Glutamatergic neuron (in vitro differentiated cells): ENCODE data around the gene PFKFB2. TPM values are rescaled to one million over a fixed set of nuclear protein-coding genes. Genes with fewer than 3 reads are reported as not detected.

Source experiments
- DNase-seq: peaks from one replicate; pipeline ENCODE4 v3.0.0; 2022
- H3K27ac Mint-ChIP-seq: one replicate; pipeline ENCODE4 v1.8.0; 2020; ENCODE audit warnings: mild to moderate bottlenecking, mixed read lengths, inconsistent platforms; ENCODE audit not compliant: unreplicated experiment
- H3K27me3 Mint-ChIP-seq: one replicate; pipeline ENCODE4 v1.8.0; 2020; ENCODE audit warnings: mild to moderate bottlenecking, moderate library complexity, mixed read lengths, inconsistent platforms; ENCODE audit not compliant: unreplicated experiment
- H3K36me3 Mint-ChIP-seq: one replicate; pipeline ENCODE4 v1.8.0; 2020; ENCODE audit warnings: mild to moderate bottlenecking, mixed read lengths, inconsistent platforms; ENCODE audit not compliant: unreplicated experiment
- H3K4me1 Mint-ChIP-seq: one replicate; pipeline ENCODE4 v1.8.0; 2020; ENCODE audit warnings: mild to moderate bottlenecking, low read depth, mixed read lengths, inconsistent platforms; ENCODE audit not compliant: unreplicated experiment
- H3K4me3 Mint-ChIP-seq: one replicate; pipeline ENCODE4 v1.8.0; 2020; ENCODE audit warnings: mild to moderate bottlenecking, mixed read lengths, inconsistent platforms; ENCODE audit not compliant: unreplicated experiment
- H3K9me3 Mint-ChIP-seq: one replicate; pipeline ENCODE4 v1.8.0; 2020; ENCODE audit warnings: mild to moderate bottlenecking, moderate library complexity, mixed read lengths, inconsistent platforms; ENCODE audit not compliant: unreplicated experiment
- CTCF ChIP-seq: fragments of 200-600 bp; sonication (generic); IDR thresholded peaks from one replicate; pipeline ENCODE4 v1.5.0; 2021; ENCODE audit not compliant: partially characterized antibody, unreplicated experiment
- total RNA-seq: library from RNA; stranded (reverse); fragmentation: NEBNext Ultra II Directional; extraction: Animal tissue kit (Norgen Biotek cat#: 25700); gene quantifications from one replicate; pipeline ENCODE4 v1.2.1, GENCODE V29; 2021; ENCODE audit not compliant: unreplicated experiment

PFKFB2 gene
- total RNA-seq, 1 donor from 2014 or later = 3.6 TPM

GRCh38 chr1:207081806-207082205 lies 28.7 kb downstream of the PFKFB2 start:
- TF ChIP-seq CTCF = no peak

DNA sequence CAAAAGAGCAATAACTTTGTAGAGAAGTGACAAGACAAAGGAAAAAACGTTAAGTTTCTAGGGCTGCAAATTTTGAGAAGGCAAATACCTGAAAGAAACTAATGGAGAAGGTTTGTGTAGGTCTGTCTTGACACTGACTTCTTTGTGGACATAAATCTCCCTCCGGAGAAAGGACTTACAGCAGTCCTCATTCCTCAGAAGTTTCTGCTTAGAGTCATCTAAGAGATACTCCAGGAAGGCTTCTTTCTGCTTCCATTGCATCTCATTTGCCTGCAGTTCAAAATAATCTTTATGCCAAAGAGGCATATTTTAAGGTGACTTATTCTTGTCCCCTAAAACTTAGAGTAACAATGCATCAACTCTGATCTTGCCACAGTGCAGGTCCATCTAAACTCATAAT lies 31.2 kb downstream of the PFKFB2 start:
- H3K4me3 Mint-ChIP-seq = no peak overlapping the region
- no peak overlapping the region for H3K27ac Mint-ChIP-seq
- peaks cover 3% of the 10 kb centered on the region for H3K27me3 Mint-ChIP-seq
- no peak for DNase-seq
- H3K36me3 Mint-ChIP-seq = no peaks in the 10 kb centered on the region
- H3K9me3 Mint-ChIP-seq = no peaks in the 10 kb centered on the region
- TF ChIP-seq CTCF = no peak
- H3K4me1 Mint-ChIP-seq = no peaks in the 10 kb centered on the region

More at GRCh38 chr1:207081806-207082205, 28.7 kb downstream of the PFKFB2 start:
- H3K27me3 Mint-ChIP-seq = peaks cover 3% of the 10 kb centered on the region
- H3K4me3 Mint-ChIP-seq = no peak overlapping the region
- no peak overlapping the region for H3K27ac Mint-ChIP-seq
- no peaks in the 10 kb centered on the region for H3K9me3 Mint-ChIP-seq
- no peak for DNase-seq
- H3K36me3 Mint-ChIP-seq = no peaks in the 10 kb centered on the region
- no peaks in the 10 kb centered on the region for H3K4me1 Mint-ChIP-seq

- peak; percentile 73 for TF ChIP-seq CTCF
- no peaks in the 10 kb centered on the region for H3K9me3 Mint-ChIP-seq
- H3K4me3 Mint-ChIP-seq = no peak overlapping the region
- H3K4me1 Mint-ChIP-seq = no peaks in the 10 kb centered on the region
- peak; percentile 30 for DNase-seq
- no peak overlapping the region for H3K27ac Mint-ChIP-seq
- H3K27me3 Mint-ChIP-seq = peaks cover 3% of the 10 kb centered on the region
- H3K36me3 Mint-ChIP-seq = no peaks in the 10 kb centered on the region
These were observed 31.7 kb downstream of the PFKFB2 start for GRCh38 chr1:207084701-207085180.

- H3K27ac Mint-ChIP-seq = no peak overlapping the region
- no peak for DNase-seq
- no peaks in the 10 kb centered on the region for H3K4me1 Mint-ChIP-seq
- TF ChIP-seq CTCF = no peak
- no peaks in the 10 kb centered on the region for H3K9me3 Mint-ChIP-seq
- H3K27me3 Mint-ChIP-seq = peaks cover 3% of the 10 kb centered on the region
- H3K36me3 Mint-ChIP-seq = no peaks in the 10 kb centered on the region
- H3K4me3 Mint-ChIP-seq = no peak overlapping the region
These were observed 32.8 kb downstream of the PFKFB2 start for GRCh38 chr1:207085887-207086286.

DNA sequence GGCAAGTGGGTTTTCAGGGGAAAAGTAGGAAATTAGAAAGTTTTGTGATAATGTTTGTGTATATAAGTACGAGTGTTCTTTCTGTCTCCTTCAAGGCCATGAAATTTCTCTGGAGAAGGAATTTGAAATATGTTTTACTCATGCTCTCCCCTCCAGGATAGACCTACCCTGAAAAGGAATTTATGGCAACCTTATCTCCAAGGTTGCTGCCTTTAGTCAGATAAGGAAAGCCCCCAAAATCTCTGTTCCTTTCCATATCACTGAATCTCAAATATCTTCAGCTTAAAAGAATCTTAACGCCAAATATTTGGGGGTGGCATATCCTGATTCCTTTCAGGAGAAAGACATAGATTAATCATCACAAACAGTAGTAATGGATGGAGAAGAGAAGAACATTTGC lies 35.1 kb downstream of the PFKFB2 start:
- H3K9me3 Mint-ChIP-seq = no peaks in the 10 kb centered on the region
- peaks cover 3% of the 10 kb centered on the region for H3K27me3 Mint-ChIP-seq
- no peak overlapping the region for H3K4me3 Mint-ChIP-seq
- H3K36me3 Mint-ChIP-seq = no peaks in the 10 kb centered on the region
- H3K27ac Mint-ChIP-seq = no peak overlapping the region
- TF ChIP-seq CTCF = no peak
- DNase-seq = no peak
- H3K4me1 Mint-ChIP-seq = no peaks in the 10 kb centered on the region
